22Rv1 (cell line): ENCODE data around the gene MAPK6.
"Not testable (repeated sequence)": the region's sequence is repeated elsewhere in the genome, so short reads cannot be mapped to it uniquely, and the experiment has no call there.

Source experiments
- H3K27ac ChIP-seq: fragments of 450-650 bp; 2 replicates; pipeline ENCODE4 v1.5.1; 2017
- ZFX ChIP-seq: fragments of 450-650 bp; IDR thresholded peaks from 2 replicates; pipeline ENCODE4 v1.6.1; 2017; ENCODE audit warnings: antibody characterized with exemption, borderline replicate concordance
- TF ChIP-seq, protein P1 (sequence below): fragments of 450-650 bp; IDR thresholded peaks from 2 replicates; pipeline ENCODE4 v1.5.1; 2017; ENCODE audit warnings: mild to moderate bottlenecking

MAPK6 gene

DNA sequence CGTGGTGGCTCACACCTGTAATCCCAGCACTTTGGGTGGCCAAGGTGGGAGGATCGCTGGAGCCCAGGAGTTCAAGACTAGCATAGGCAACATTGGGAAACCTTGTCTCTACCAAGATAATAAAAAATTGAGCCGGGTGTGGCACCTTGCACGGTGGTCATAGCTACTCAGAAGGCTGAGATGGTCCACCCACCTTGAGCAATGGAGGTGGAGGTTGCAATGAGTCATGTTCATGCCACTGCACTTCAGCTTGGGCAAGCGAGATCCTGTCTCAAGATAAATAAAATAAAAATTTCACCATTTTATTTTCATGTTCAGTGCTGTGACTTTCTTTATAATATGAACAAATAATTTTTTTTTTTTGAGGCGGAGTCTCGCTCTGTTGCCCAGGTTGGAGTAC, 12.5 kb downstream of the MAPK6 start:
- no peak overlapping the region for H3K27ac ChIP-seq
- TF ChIP-seq, protein P1, sequence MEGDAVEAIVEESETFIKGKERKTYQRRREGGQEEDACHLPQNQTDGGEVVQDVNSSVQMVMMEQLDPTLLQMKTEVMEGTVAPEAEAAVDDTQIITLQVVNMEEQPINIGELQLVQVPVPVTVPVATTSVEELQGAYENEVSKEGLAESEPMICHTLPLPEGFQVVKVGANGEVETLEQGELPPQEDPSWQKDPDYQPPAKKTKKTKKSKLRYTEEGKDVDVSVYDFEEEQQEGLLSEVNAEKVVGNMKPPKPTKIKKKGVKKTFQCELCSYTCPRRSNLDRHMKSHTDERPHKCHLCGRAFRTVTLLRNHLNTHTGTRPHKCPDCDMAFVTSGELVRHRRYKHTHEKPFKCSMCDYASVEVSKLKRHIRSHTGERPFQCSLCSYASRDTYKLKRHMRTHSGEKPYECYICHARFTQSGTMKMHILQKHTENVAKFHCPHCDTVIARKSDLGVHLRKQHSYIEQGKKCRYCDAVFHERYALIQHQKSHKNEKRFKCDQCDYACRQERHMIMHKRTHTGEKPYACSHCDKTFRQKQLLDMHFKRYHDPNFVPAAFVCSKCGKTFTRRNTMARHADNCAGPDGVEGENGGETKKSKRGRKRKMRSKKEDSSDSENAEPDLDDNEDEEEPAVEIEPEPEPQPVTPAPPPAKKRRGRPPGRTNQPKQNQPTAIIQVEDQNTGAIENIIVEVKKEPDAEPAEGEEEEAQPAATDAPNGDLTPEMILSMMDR: no peak
- no peak for TF ChIP-seq ZFX

DNA sequence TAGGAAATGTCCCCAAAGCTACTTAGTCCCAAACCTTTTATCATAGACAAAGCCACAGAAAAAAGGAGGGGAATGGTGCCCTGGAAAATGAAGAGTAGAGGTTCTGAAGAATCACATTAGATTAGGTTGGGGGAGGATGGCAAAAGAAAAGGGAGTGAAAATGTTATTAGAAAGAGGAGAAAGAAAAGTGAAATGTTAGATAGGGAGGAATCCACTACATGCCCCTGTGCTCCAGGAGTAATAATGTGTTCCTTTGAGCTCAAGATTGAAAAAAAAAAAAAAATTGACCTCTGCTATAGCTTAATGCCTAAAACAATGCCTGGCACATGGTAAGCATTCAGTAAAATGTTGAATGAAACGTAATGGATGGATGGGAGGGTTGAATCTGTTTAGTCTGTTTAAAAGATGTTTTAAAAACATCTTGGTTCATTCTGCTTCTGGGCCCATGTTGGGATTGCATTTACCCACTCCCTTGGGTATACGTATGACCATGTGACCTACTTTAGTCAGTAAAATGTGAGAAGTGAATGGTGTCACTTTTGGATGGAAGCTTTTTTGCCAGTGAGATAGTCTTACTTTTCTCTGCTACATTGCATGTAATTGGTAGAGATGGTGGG, 19.0 kb downstream of the MAPK6 start:
- TF ChIP-seq ZFX: no peak
- TF ChIP-seq, protein P1: no peak
- no peak overlapping the region for H3K27ac ChIP-seq

DNA sequence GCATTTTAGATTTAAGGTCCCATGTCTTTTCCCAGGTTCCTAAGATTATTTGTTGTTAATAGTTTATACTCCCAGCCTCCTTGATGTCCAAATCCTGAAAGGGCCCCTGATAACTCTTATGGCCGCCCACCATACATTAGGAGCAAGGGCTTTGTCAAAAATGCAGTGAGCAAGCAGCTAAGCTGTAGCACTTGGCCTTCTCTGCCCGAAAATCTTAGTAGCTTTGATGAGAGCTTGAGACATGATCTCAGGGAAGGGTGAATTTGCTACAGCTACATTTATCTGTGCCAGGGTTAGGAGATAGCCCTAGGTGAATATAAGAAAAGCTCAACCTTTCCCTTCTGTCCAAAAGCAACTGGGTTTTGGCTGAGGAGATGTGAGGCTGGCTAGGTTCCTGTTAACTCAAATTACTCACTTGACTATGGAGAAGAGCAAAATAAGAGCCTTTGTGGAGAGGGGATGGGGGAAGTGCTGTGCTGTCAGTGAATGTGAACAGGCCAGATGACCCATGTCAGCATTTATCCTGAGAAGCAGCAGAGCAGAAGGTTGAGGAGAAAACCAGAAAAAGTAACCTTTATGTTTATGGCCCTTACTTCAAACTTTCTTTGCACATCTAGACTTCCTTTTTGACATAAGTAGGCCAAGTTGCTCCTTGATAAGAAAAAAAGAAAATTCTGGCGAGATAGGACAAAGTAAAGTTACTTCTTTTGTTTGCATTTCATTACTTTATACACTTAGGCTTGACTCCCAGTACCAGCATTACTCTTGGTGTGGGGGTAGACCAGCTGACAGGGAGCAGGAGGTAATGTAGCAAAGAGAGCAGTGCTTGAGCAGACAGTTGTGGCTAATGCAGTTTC, 21.1 kb downstream of the MAPK6 start:
- no peak overlapping the region for H3K27ac ChIP-seq
- no peak for TF ChIP-seq ZFX
- TF ChIP-seq, protein P1: no peak

DNA sequence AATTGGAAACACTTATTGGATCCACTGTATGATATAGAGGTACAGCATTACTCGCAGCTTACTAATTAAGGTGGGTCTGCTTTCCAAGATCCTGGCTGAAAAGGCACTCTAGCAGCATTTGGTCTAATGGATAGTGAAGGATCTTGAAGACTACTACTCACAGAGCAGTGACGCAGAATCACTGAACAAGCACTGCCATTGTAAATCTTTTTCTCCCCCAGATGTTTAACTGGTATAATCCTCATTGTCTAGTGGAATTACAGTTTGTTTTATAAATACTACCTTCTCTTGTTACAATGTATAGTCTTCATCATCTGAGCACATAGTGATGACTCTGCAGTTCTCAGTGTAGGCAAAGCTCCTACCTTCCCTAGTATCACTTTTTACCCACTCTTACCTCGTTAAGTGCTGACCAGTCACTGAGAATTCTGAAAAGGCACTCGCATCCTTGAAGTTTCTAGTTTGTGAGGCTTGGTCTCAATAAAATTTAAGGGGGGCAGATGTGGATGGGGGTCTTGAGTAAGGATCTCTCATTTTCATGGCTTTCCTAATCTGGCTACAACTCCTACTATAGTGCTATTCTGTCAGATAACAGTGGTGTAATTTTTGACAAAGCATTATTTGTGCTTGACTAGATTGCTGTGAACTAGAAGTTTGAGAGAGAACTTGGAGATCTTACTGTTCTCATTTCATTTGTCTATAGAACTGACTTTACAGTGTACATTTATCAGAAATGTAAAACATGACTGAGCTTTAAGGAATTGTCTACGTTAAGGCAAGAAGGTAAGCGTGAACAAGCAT, 23.2 kb downstream of the MAPK6 start:
- no peak overlapping the region for H3K27ac ChIP-seq
- TF ChIP-seq, protein P1: no peak
- no peak for TF ChIP-seq ZFX

DNA sequence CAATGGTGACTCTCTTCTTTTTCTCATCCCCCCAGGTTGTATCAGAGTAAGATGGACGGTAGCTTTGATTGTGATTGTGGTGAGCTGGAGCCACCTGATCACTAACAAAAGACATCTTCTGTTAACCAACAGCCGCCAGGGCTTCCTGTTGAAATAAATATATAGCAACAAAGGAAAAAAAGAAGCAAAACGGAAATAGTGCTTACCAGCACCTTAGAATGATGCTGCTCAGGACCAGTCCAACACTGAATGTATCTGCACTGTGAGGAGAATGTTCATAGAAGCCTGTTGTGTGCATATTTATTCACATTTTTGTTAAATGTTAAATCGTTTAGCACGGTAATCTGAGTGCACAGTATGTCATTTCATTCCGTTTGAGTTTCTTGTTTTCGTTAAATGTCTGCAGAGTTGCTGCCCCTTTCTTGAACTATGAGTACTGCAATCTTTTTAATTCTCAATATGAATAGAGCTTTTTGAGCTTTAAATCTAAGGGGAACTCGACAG, 26.8 kb downstream of the MAPK6 start:
- H3K27ac ChIP-seq: not testable (repeated sequence)

DNA sequence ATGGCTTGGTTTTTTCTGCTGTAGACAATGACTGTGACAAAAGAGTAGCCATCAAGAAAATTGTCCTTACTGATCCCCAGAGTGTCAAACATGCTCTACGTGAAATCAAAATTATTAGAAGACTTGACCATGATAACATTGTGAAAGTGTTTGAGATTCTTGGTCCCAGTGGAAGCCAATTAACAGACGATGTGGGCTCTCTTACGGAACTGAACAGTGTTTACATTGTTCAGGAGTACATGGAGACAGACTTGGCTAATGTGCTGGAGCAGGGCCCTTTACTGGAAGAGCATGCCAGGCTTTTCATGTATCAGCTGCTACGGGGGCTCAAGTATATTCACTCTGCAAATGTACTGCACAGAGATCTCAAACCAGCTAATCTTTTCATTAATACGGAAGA, 27.5 kb downstream of the MAPK6 start:
- not testable (repeated sequence) for H3K27ac ChIP-seq

DNA sequence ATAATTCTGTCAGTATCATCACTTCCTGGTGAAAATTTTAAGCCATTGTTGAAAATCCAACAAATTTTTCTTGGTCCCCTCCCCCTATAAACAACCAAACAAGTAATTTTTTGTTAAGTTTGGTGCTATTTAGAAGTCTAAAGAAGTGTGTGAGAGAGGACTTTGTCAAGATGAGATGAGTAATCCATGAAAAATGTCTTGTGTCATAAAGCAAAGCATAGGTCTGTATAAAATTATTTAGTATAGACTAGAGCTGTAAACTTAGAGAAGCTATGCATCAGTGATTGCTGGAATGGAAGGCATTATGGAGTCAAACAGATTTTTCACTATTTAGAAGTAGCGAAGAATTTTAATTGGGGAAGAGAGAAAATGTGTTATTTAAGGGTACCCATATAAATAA, 31.4 kb downstream of the MAPK6 start:
- TF ChIP-seq ZFX: no peak
- TF ChIP-seq, protein P1: no peak

More for the DNA sequence above, 31.4 kb downstream of the MAPK6 start:
- H3K27ac ChIP-seq: no peak overlapping the region
